GM12878 (cell line): Measurements from ENCODE around the gene ACSM4.

ENCODE experiments used
- CBX5 ChIP-seq: sonication (generic); IDR thresholded peaks from 2 replicates; pipeline ENCODE4 v1.6.1; 2016; ENCODE audit warnings: low read depth, moderate library complexity, mild to moderate bottlenecking, inconsistent platforms
- CTCF ChIP-seq, 3 experiments: IDR thresholded peaks in 2 of 3; conservative IDR thresholded peaks in 1 of 3; 2 replicates each; pipeline ENCODE4 v1.5.1; 2011; ENCODE audit warnings: low read depth in 3 of 3, low read length in 3 of 3, mild to moderate bottlenecking in 3 of 3, control low read depth in 2 of 3, moderate library complexity in 2 of 3, inconsistent platforms in 1 of 3, mixed read lengths in 1 of 3; ENCODE audit not compliant: control insufficient read depth in 2 of 3, insufficient read depth in 1 of 3; ENCODE audit errors: extremely low read depth in 1 of 3
- EZH2 ChIP-seq: IDR thresholded peaks from 2 replicates; pipeline ENCODE4 v1.6.1; 2012; ENCODE audit warnings: low read depth, mild to moderate bottlenecking, control low read depth, inconsistent platforms, low read length, borderline replicate concordance; ENCODE audit not compliant: control insufficient read depth
- JUND ChIP-seq: IDR thresholded peaks from 2 replicates; pipeline ENCODE4 v1.6.1; 2012; ENCODE audit warnings: low read depth, mild to moderate bottlenecking, low read length, improper control_type of control experiment, moderate library complexity
- RFX5 ChIP-seq: IDR thresholded peaks from 2 replicates; pipeline ENCODE4 v1.6.1; 2011; ENCODE audit warnings: low read depth, low read length, improper control_type of control experiment

- TF ChIP-seq RFX5 (no peak), CBX5 (no peak), JUND (no peak), CTCF (IDR thresholded peaks at IDR 0.05 in 2 of 3, conservative IDR thresholded peaks at IDR 0.05 in 1 of 3; ENCODE audit: control insufficient read depth in 2 of 3, extremely low read depth in 1 of 3, insufficient read depth in 1 of 3, low read depth in 3 of 3, low read length in 3 of 3) (no peak), EZH2 (no peak)
Measured at GRCh38 chr12:7264538-7264937, 39.3 kb upstream of the ACSM4 start.
